Measurements from ENCODE around the gene ERVH48-1.
"Not testable (repeated sequence)": the region's sequence is repeated elsewhere in the genome, so short reads cannot be mapped to it uniquely, and the experiment has no call there.

ERVH48-1 gene

GRCh38 chr21:42908484-42908883 lies 16.9 kb downstream of the ERVH48-1 start:
- DNase-seq (ENCODE audit: low read depth in 3 of 3): not testable (repeated sequence)

DNA sequence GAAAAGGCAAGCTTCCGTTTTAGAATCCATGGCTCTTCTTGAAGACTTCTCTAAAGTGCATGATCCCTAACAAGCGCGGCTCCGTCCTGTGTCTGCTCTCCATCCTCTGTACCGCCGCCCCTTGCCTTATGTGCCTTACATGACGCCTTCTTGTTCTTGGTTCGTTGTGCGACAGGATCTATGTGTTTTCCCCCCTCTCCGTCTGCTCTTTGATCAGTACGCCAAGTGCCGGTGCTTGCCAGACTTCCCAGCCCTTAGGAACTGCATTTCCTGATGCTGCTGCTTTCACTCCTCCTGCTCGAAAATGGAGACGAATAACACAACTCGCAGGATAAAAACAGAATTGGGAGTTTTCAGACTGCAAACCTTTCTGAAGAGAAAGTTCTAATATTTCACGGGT lies 19.2 kb downstream of the ERVH48-1 start:
- DNase-seq (ENCODE audit: low read depth in 3 of 3): no peak

DNA sequence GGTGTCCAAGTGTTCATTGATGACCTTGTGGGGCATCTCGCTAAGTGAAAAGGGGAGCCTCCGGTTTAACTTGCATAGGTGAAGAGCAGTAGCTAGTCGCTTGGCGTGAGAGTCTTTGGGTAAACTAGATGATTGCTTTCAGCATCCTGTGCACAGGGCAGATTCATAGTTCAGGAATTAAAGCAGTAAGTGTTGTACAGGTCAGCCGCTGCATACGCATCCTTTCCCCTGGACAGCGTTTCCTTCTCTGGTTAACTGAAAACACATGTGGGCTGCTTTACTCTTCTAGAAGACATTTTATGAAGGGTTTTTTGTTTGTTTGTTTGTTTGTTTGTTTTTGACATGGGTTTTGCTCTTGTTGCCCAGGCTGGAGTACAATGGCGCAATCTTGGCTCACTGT lies 20.2 kb downstream of the ERVH48-1 start:
- DNase-seq (ENCODE audit: low read depth in 3 of 3): no peak

DNA sequence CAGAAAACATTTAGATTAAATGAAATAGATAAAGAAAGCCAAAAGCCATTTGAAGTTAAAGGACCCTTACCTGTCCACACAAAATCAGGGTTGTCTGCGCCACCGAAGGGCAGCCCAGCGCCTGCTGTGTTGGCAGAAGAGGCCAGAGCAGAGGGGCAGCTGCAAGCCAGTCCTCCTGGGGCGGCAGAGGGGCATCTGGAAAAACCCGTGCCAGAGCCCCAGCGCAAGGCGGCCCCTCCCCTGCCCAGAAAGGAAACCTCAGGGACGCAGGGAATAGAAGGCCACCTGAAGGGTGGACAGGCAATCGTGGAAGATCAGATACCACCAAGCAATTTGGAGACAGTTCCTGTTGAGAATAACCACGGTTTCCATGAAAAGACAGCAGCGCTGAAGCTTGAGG lies 21.6 kb downstream of the ERVH48-1 start:
- DNase-seq (ENCODE audit: low read depth in 3 of 3): no peak

- DNase-seq (ENCODE audit: low read depth in 3 of 3): no peak
Measured at GRCh38 chr21:42900446-42900845, 25.0 kb downstream of the ERVH48-1 start.

DNA sequence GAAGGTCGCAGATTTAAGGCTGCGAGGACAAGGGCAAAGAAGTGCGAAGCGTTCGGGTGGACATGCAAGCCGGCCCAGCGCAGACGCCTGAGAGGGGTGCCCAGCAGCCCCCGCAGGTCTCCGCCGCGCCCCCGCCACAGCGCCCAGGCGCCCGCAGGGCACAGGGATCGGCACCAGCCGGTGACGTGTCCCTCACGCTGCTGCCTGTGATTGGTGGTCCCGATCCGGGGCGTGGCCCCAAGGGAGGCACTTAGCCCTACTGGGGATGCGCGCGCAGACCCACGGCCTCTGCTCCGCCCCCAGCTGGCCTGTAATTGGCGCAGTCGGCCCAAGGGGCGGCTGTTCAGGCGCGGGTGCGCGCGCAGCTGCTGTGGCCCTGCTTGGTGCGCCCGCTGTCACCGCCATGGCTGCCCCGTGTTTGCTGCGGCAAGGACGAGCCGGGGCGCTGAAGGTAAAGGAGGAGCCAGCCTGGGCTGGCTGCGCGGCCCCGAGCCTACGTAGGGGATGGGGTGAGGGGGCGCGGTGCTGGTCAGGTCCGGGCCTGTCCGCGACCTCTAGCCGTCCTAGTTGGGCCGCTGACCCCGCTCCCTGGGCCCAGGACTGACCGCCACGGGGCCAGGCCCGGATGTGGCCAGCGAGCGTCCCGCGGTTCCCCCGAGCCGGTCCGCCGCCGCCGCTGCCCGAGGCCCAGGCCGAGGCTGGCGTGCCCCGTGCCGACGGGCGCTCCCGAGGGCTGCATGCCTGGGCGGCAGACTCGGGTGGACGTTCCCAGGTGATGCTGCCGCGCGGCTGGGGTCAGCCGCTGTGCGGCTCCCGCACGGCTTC lies 32.3 kb downstream of the ERVH48-1 start, which contains the start of gene NDUFV3:
Gene NDUFV3, plus strand, starts transcription at position 379 of the 825 bp plus-strand sequence. Its CDS starts 25 bp downstream, at position 404.
- DNase-seq (ENCODE audit: low read depth in 3 of 3): peak; percentile 100

- no peak for DNase-seq (ENCODE audit: low read depth in 3 of 3)
Measured at GRCh38 chr21:42892582-42892930, 32.9 kb downstream of the ERVH48-1 start.

GRCh38 chr21:42887326-42887725 lies 38.1 kb downstream of the ERVH48-1 start:
- no peak for DNase-seq (ENCODE audit: low read depth in 3 of 3)

- DNase-seq (ENCODE audit: low read depth in 3 of 3): no peak
Measured at GRCh38 chr21:42883921-42884320, 41.5 kb downstream of the ERVH48-1 start.

GRCh38 chr21:42880352-42880751 lies 45.1 kb downstream of the ERVH48-1 start:
- DNase-seq (ENCODE audit: low read depth in 3 of 3): no peak

DNA sequence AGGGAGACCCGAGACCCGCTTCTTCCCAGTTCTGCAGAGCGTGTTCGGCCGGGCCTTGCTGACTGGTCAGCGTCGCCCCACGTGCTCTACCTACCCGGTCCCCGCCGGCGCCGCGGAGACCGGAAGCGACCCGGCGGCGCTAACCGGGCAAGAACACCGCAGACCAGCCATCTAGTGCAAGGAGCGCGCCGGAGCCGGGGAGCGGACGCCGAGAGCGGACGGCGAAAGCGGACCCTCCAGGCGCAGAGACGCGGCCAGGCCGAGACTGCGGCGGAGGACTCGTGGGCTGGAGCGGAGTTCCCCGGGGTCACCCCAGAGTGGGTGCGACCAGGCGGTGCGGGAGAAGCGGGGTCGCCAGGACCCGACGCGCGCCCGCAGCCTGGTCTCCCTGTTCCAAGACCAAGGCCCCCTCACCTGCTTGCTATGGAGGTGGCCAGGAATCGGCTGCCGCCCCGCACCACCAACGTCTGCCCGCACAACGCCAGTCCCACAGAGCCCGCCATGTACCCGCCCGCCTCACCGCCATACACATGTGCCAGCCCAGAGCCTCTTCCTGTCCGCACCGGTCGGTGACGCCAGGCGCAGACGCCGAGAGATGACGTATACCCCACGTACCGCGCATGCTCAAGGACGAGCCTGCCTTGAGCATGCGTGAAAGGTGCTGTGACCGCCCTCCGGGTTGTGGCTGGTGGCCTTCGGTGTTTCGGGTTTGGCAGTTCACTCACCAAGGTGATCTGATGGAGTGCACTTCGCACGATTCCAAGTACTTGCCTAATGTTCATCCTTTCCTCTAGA lies 46.2 kb downstream of the ERVH48-1 start, which contains the start of gene WDR4:
Gene WDR4, minus strand, starts transcription at position 547 of the 795 bp plus-strand sequence. Its CDS starts 44 bp downstream, at position 503.
- peak; percentile 98 to 99 (median 98) for DNase-seq (ENCODE audit: low read depth in 3 of 3)

GRCh38 chr21:42878678-42878992 lies 46.8 kb downstream of the ERVH48-1 start:
- DNase-seq (ENCODE audit: low read depth in 3 of 3): no peak

- DNase-seq (ENCODE audit: low read depth in 3 of 3): not testable (repeated sequence)
Measured at GRCh38 chr21:42875811-42876210, 49.6 kb downstream of the ERVH48-1 start.

GRCh38 chr21:42873096-42873495 lies 52.3 kb downstream of the ERVH48-1 start:
- DNase-seq (ENCODE audit: low read depth in 3 of 3): no peak

GRCh38 chr21:42868196-42868595 lies 57.2 kb downstream of the ERVH48-1 start:
- no peak for DNase-seq (ENCODE audit: low read depth in 3 of 3)
